RWPE1 (cell line): Measurements from ENCODE around the gene MAST2.

Experiments
- CTCF ChIA-PET: fragments of 350-600 bp; sonication (Branson Sonifier 250); formaldehyde crosslinking; extraction: SDS; loops from one replicate; lab custom pipeline; 2021; lab: Yijun Ruan, JAX
- POLR2A ChIA-PET: fragments of 400-600 bp; formaldehyde crosslinking; extraction: SDS; loops from one replicate; lab custom pipeline; 2020; ENCODE audit warnings: antibody characterized with exemption; ENCODE audit not compliant: low non-redundant PET; lab: Yijun Ruan, JAX
- DNase-seq: peaks from one replicate; pipeline ENCODE4 v3.0.0; 2012; ENCODE audit warnings: low spot score
- H3K27ac ChIP-seq: fragments of 450-650 bp; 2 replicates; pipeline ENCODE4 v1.5.1; 2017
- TF ChIP-seq, protein P1 (sequence below): fragments of 450-650 bp; conservative IDR thresholded peaks from 2 replicates; pipeline ENCODE4 v1.5.1; 2017; ENCODE audit warnings: low read depth, mild to moderate bottlenecking

The MAST2 gene

GRCh38 chr1:45804669-45804969, 1.2 kb downstream of the MAST2 start:
- TF ChIP-seq, protein P1, sequence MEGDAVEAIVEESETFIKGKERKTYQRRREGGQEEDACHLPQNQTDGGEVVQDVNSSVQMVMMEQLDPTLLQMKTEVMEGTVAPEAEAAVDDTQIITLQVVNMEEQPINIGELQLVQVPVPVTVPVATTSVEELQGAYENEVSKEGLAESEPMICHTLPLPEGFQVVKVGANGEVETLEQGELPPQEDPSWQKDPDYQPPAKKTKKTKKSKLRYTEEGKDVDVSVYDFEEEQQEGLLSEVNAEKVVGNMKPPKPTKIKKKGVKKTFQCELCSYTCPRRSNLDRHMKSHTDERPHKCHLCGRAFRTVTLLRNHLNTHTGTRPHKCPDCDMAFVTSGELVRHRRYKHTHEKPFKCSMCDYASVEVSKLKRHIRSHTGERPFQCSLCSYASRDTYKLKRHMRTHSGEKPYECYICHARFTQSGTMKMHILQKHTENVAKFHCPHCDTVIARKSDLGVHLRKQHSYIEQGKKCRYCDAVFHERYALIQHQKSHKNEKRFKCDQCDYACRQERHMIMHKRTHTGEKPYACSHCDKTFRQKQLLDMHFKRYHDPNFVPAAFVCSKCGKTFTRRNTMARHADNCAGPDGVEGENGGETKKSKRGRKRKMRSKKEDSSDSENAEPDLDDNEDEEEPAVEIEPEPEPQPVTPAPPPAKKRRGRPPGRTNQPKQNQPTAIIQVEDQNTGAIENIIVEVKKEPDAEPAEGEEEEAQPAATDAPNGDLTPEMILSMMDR, result no peak
- ChIA-PET POLR2A (interaction anchor here (0.7 kb wide), 1 partner anchor 110 kb away, joined by 4 read pairs; no protein-coding TSS in a partner anchor), CTCF (interaction anchor here (0.6 to 0.7 kb wide), 3 partner anchors 122 to 361 kb away, joined by 3 to 6 read pairs (median 3); no protein-coding TSS in a partner anchor)
- H3K27ac ChIP-seq, result no peak overlapping the region
- no peak for DNase-seq

DNA sequence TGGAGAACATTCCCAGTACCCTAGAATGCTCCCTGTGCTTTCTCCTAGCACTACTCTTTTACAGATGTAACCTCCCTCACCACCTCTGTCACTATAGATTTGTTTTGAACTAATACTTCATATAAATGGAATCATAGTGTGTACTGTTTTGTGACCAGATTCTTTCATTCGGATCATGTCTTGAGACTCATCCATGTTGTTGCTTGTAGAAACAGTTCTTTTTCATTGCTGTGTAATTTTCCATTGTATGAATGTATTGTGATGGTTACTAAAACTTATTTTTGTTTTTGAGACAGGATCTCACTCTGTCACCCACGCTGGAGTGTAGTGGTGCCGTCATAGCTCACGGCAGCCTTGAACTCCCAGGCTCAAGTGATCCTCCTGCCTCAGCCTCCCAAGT, 2.7 kb downstream of the MAST2 start:
- ChIA-PET POLR2A (no interaction called here), CTCF (interaction anchor here (0.7 kb wide), 2 partner anchors 17 to 426 kb away, joined by 3 read pairs; no protein-coding TSS in a partner anchor)
- TF ChIP-seq, protein P1, result no peak

DNA sequence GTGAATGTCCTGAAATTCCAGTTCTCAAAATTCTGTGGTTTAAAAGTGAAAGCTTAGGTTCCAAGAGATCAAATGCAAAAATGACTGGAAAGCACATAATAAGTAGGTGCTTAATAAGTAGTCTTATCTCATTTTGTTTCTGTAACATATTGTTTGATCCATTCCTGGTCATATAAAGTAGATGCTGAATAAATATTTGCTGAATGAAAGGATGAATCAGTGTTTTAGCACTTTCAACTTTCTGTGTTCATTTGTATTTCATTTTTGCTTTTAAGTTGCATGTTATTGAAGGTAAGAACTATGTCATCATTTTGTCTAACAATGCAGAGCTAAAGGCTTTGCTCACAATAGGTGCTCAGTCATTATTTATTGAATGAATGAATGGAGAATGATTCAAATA, 6.3 kb downstream of the MAST2 start:
- no peak overlapping the region for H3K27ac ChIP-seq
- TF ChIP-seq, protein P1, result no peak
- CTCF ChIA-PET, result no interaction called here
- POLR2A ChIA-PET, result no interaction called here
- no peak for DNase-seq

More for the DNA sequence above, 2.7 kb downstream of the MAST2 start:
- DNase-seq, result no peak
- H3K27ac ChIP-seq, result no peak overlapping the region

- POLR2A ChIA-PET, result no interaction called here
- CTCF ChIA-PET, result no interaction called here
- H3K27ac ChIP-seq, result no peak overlapping the region
- DNase-seq, result no peak
- TF ChIP-seq, protein P1, result no peak
Observed at GRCh38 chr1:45814776-45815175, 11.4 kb downstream of the MAST2 start.

GRCh38 chr1:45815667-45816458, 12.5 kb downstream of the MAST2 start:
- ChIA-PET CTCF (interaction anchor here (0.6 to 0.7 kb wide), 3 partner anchors 17 to 732 kb away, joined by 3 to 4 read pairs (median 3); no protein-coding TSS in a partner anchor), POLR2A (no interaction called here)
- H3K27ac ChIP-seq, result no peak overlapping the region
- TF ChIP-seq, protein P1, result no peak
- no peak for DNase-seq

GRCh38 chr1:45820173-45820572, 16.8 kb downstream of the MAST2 start:
- H3K27ac ChIP-seq, result no peak overlapping the region
- ChIA-PET POLR2A (no interaction called here), CTCF (no interaction called here)
- no peak for DNase-seq
- TF ChIP-seq, protein P1, result no peak
